ENCODE measurements around the gene CASR.

Gene CASR

GRCh38 chr3:122307094-122307687 lies 123.7 kb downstream of the CASR start:
- DNase-seq (ENCODE audit: low spot score): no peak
- no peaks in the 10 kb centered on the region for H3K27me3 ChIP-seq (ENCODE audit: insufficient read depth, poor library complexity, severe bottlenecking)
- TF ChIP-seq CTCF (IDR thresholded peaks at IDR 0.05; ENCODE audit: poor library complexity, severe bottlenecking): no peak
- no peak overlapping the region for H3K4me3 ChIP-seq (ENCODE audit: severe bottlenecking)
- no peak overlapping the region for H3K27ac ChIP-seq (ENCODE audit: poor library complexity, severe bottlenecking)
- no peak for ATAC-seq (ENCODE audit: low read depth)
- peaks cover 10% of the 10 kb centered on the region for H3K4me1 ChIP-seq (ENCODE audit: insufficient read depth, poor library complexity, severe bottlenecking)
- H3K36me3 ChIP-seq (ENCODE audit: low read depth): no peaks in the 10 kb centered on the region
- H3K9me3 ChIP-seq (ENCODE audit: severe bottlenecking): no peaks in the 10 kb centered on the region

- TF ChIP-seq CTCF (IDR thresholded peaks at IDR 0.05; ENCODE audit: poor library complexity, severe bottlenecking): no peak
- no peak for ATAC-seq (ENCODE audit: low read depth)
- no peaks in the 10 kb centered on the region for H3K9me3 ChIP-seq (ENCODE audit: severe bottlenecking)
- H3K27me3 ChIP-seq (ENCODE audit: insufficient read depth, poor library complexity, severe bottlenecking): no peaks in the 10 kb centered on the region
- H3K4me3 ChIP-seq (ENCODE audit: severe bottlenecking): no peak overlapping the region
- no peaks in the 10 kb centered on the region for H3K36me3 ChIP-seq (ENCODE audit: low read depth)
- peaks cover 11% of the 10 kb centered on the region for H3K4me1 ChIP-seq (ENCODE audit: insufficient read depth, poor library complexity, severe bottlenecking)
- DNase-seq (ENCODE audit: low spot score): no peak
- no peak overlapping the region for H3K27ac ChIP-seq (ENCODE audit: poor library complexity, severe bottlenecking)
Observed at GRCh38 chr3:122307976-122308375, 124.5 kb downstream of the CASR start.

GRCh38 chr3:122310361-122310760 lies 126.9 kb downstream of the CASR start:
- no peak for TF ChIP-seq CTCF (IDR thresholded peaks at IDR 0.05; ENCODE audit: poor library complexity, severe bottlenecking)
- DNase-seq (ENCODE audit: low spot score) (no peak), ATAC-seq (ENCODE audit: low read depth) (peak; percentile 59)
- Histone ChIP-seq H3K36me3 (ENCODE audit: low read depth) (no peaks in the 10 kb centered on the region), H3K27me3 (ENCODE audit: insufficient read depth, poor library complexity, severe bottlenecking) (no peaks in the 10 kb centered on the region), H3K27ac (ENCODE audit: poor library complexity, severe bottlenecking) (no peak overlapping the region), H3K4me3 (ENCODE audit: severe bottlenecking) (no peak overlapping the region), H3K9me3 (ENCODE audit: severe bottlenecking) (no peaks in the 10 kb centered on the region), H3K4me1 (ENCODE audit: insufficient read depth, poor library complexity, severe bottlenecking) (peaks cover 26% of the 10 kb centered on the region)

- no peaks in the 10 kb centered on the region for H3K9me3 ChIP-seq (ENCODE audit: severe bottlenecking)
- H3K4me3 ChIP-seq (ENCODE audit: severe bottlenecking): no peak overlapping the region
- peaks cover 26% of the 10 kb centered on the region for H3K4me1 ChIP-seq (ENCODE audit: insufficient read depth, poor library complexity, severe bottlenecking)
- DNase-seq (ENCODE audit: low spot score) (no peak), ATAC-seq (ENCODE audit: low read depth) (no peak)
- TF ChIP-seq CTCF (IDR thresholded peaks at IDR 0.05; ENCODE audit: poor library complexity, severe bottlenecking): no peak
- H3K36me3 ChIP-seq (ENCODE audit: low read depth): no peaks in the 10 kb centered on the region
- H3K27me3 ChIP-seq (ENCODE audit: insufficient read depth, poor library complexity, severe bottlenecking): no peaks in the 10 kb centered on the region
- no peak overlapping the region for H3K27ac ChIP-seq (ENCODE audit: poor library complexity, severe bottlenecking)
Observed at GRCh38 chr3:122312826-122313225, 129.4 kb downstream of the CASR start.

GRCh38 chr3:122313281-122313680 lies 129.8 kb downstream of the CASR start:
- Histone ChIP-seq H3K27ac (ENCODE audit: poor library complexity, severe bottlenecking) (no peak overlapping the region), H3K36me3 (ENCODE audit: low read depth) (no peaks in the 10 kb centered on the region), H3K27me3 (ENCODE audit: insufficient read depth, poor library complexity, severe bottlenecking) (no peaks in the 10 kb centered on the region), H3K9me3 (ENCODE audit: severe bottlenecking) (no peaks in the 10 kb centered on the region), H3K4me3 (ENCODE audit: severe bottlenecking) (no peak overlapping the region), H3K4me1 (ENCODE audit: insufficient read depth, poor library complexity, severe bottlenecking) (peaks cover 27% of the 10 kb centered on the region)
- ATAC-seq (ENCODE audit: low read depth) (no peak), DNase-seq (ENCODE audit: low spot score) (no peak)
- no peak for TF ChIP-seq CTCF (IDR thresholded peaks at IDR 0.05; ENCODE audit: poor library complexity, severe bottlenecking)
